Measurements from ENCODE around the gene MAP2K1. TPM values are rescaled to one million over a fixed set of nuclear protein-coding genes. Genes with fewer than 3 reads are reported as not detected.

MAP2K1 gene
- total RNA-seq, 1 experiment from 2014 or later = 108 TPM

DNA sequence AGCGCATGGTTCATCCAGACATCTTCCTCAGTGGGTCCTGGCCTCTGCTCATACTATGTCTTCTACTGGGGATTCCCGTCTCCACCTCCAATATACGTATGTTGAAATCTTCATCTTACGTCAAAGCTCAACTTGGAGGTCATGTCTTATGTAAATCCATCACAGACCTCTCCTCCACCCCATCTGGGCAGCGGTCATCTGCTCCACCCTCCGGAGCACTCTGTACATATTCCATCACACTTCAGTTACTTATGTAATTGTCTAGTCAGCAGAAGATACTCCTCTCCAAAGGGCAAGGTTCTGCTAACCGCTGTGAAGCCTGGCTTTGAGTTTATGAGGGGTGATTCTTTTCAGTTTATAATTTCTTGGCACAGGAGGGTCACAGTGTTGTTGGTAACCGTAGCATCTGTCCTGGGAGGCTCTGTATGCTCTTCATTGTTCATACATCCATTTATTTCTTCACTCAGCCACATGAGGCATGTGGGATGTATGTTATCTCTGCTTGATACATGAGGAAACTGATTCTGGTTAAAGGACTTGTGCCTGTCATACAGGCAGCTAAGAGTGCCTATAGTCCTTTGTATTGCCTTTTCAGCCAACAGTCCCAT lies 22.1 kb downstream of the MAP2K1 start:
- Mint-ChIP-seq H3K27ac (ENCODE audit: low read depth, unreplicated experiment) (no peak overlapping the region), H3K4me1 (ENCODE audit: insufficient read depth, unreplicated experiment) (peaks cover 50% of the 10 kb centered on the region), H3K9me3 (ENCODE audit: unreplicated experiment) (peaks cover 3% of the 10 kb centered on the region), H3K36me3 (ENCODE audit: insufficient read depth, unreplicated experiment) (no peaks in the 10 kb centered on the region), H3K27me3 (ENCODE audit: insufficient read depth, unreplicated experiment) (no peaks in the 10 kb centered on the region), H3K4me3 (ENCODE audit: unreplicated experiment) (no peak overlapping the region)
- intact Hi-C loops (cut with micrococcal nuclease) = no loop called here
- BruUV-seq (replicated peaks) = no TSS peak
- POLR2A ChIA-PET = interaction anchor here (1.0 kb wide), 1 partner anchor 31 kb away, joined by 3 read pairs; no protein-coding TSS in a partner anchor
- DNase-seq (ENCODE audit: unreplicated experiment) = no peak
- TF ChIP-seq, protein P1, sequence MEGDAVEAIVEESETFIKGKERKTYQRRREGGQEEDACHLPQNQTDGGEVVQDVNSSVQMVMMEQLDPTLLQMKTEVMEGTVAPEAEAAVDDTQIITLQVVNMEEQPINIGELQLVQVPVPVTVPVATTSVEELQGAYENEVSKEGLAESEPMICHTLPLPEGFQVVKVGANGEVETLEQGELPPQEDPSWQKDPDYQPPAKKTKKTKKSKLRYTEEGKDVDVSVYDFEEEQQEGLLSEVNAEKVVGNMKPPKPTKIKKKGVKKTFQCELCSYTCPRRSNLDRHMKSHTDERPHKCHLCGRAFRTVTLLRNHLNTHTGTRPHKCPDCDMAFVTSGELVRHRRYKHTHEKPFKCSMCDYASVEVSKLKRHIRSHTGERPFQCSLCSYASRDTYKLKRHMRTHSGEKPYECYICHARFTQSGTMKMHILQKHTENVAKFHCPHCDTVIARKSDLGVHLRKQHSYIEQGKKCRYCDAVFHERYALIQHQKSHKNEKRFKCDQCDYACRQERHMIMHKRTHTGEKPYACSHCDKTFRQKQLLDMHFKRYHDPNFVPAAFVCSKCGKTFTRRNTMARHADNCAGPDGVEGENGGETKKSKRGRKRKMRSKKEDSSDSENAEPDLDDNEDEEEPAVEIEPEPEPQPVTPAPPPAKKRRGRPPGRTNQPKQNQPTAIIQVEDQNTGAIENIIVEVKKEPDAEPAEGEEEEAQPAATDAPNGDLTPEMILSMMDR (IDR thresholded peaks at IDR 0.05; ENCODE audit: unreplicated experiment) = no peak
- CTCF ChIA-PET = interaction anchor here (0.7 to 1.0 kb wide), 3 partner anchors 14 to 88 kb away, joined by 3 read pairs; no protein-coding TSS in a partner anchor

DNA sequence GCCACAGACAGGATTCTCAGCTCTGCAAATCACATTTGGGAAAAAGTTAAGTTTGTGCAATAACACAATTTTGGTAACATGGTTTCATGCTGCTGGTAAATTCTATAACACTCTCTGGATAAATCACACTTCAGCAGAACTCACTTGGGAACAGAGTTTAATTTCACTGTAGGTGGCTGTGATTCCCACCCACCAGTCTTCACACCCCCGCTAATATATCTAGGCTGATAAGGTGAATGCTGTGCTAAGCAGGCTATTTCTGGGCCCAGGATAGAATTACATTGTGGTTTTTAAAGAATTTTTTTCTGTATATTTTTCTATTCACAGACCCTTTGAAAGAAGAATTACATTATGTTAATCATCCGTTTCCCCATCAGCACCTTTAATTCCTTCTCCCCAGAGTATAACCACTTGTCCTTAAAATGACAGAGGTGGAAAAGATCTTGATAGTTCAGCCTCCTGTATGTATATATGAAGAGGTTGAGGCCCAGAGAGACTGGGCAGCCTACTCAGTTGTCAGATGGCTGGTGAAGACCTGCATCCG lies 22.9 kb downstream of the MAP2K1 start:
- POLR2A ChIA-PET = interaction anchor here (1.0 kb wide), 1 partner anchor 30 kb away, joined by 3 read pairs; no protein-coding TSS in a partner anchor
- Mint-ChIP-seq H3K36me3 (ENCODE audit: insufficient read depth, unreplicated experiment) (no peaks in the 10 kb centered on the region), H3K27ac (ENCODE audit: low read depth, unreplicated experiment) (no peak overlapping the region), H3K4me1 (ENCODE audit: insufficient read depth, unreplicated experiment) (peaks cover 46% of the 10 kb centered on the region), H3K9me3 (ENCODE audit: unreplicated experiment) (peaks cover 8% of the 10 kb centered on the region), H3K27me3 (ENCODE audit: insufficient read depth, unreplicated experiment) (no peaks in the 10 kb centered on the region), H3K4me3 (ENCODE audit: unreplicated experiment) (no peak overlapping the region)
- no peak for DNase-seq (ENCODE audit: unreplicated experiment)
- TF ChIP-seq, protein P1 (IDR thresholded peaks at IDR 0.05; ENCODE audit: unreplicated experiment) = no peak
- CTCF ChIA-PET = no interaction called here
- intact Hi-C loops (cut with micrococcal nuclease) = no loop called here
- BruUV-seq (replicated peaks) = no TSS peak

DNA sequence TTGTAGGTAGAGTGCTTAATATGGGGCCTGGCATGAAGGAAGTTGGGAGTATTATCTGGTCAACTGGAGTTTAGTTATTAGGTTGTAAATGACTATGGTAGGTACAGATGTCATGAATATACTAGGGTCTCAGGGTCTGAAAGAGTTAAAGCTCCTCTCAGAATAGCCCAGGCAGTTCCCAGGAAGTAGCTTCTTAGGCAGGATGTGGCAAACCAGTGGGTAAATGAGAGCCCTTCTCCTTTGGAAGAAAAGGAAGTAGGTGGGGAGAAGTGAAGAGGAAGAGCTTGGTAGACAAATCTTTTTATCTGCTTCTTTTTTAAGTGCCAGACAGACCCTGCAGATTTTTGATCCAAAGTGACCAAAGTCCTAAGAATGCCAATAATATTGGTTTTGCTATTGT lies 24.5 kb downstream of the MAP2K1 start:
- ChIA-PET CTCF (interaction anchor here (0.6 to 1.7 kb wide), 2 partner anchors 24 to 364 kb away, joined by 3 to 7 read pairs; no protein-coding TSS in a partner anchor), POLR2A (interaction anchor here (1.7 kb wide), 1 partner anchor 23 kb away, joined by 6 read pairs; no protein-coding TSS in a partner anchor)
- BruUV-seq (replicated peaks) = no TSS peak
- DNase-seq (ENCODE audit: unreplicated experiment) = no peak
- H3K36me3 Mint-ChIP-seq (ENCODE audit: insufficient read depth, unreplicated experiment) = no peaks in the 10 kb centered on the region
- H3K4me1 Mint-ChIP-seq (ENCODE audit: insufficient read depth, unreplicated experiment) = peaks cover 50% of the 10 kb centered on the region
- no peak overlapping the region for H3K4me3 Mint-ChIP-seq (ENCODE audit: unreplicated experiment)
- peak overlapping the region; percentile 40 for H3K27ac Mint-ChIP-seq (ENCODE audit: low read depth, unreplicated experiment)
- TF ChIP-seq, protein P1 (IDR thresholded peaks at IDR 0.05; ENCODE audit: unreplicated experiment) = no peak
- H3K27me3 Mint-ChIP-seq (ENCODE audit: insufficient read depth, unreplicated experiment) = no peaks in the 10 kb centered on the region
- intact Hi-C loops (cut with micrococcal nuclease) = no loop called here
- H3K9me3 Mint-ChIP-seq (ENCODE audit: unreplicated experiment) = peaks cover 16% of the 10 kb centered on the region

DNA sequence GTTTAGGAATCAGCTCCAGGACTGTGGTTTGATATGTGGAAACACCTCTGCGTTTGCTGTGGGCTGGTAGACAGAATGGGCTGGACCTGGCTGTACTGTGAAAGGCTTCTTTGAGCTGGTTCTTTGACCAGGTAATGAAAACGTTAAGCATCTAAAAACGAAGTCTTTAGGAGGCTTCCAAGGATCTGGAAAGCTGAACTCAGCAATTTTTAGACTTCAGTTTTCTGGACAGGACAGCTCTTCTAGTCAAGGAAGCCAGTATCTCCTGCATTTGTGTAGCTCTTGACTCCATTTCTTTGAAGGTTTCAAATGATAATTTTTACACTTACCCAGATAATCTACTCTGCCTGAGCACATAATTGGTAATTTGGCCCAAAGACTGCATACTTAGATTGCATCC lies 25.5 kb downstream of the MAP2K1 start:
- DNase-seq (ENCODE audit: unreplicated experiment) = no peak
- no TSS peak for BruUV-seq (replicated peaks)
- peaks cover 16% of the 10 kb centered on the region for H3K9me3 Mint-ChIP-seq (ENCODE audit: unreplicated experiment)
- intact Hi-C loops (cut with micrococcal nuclease) = no loop called here
- POLR2A ChIA-PET = interaction anchor here (1.1 kb wide), 1 partner anchor 8 kb away, joined by 3 read pairs; no protein-coding TSS in a partner anchor
- no peaks in the 10 kb centered on the region for H3K27me3 Mint-ChIP-seq (ENCODE audit: insufficient read depth, unreplicated experiment)
- peaks cover 52% of the 10 kb centered on the region for H3K4me1 Mint-ChIP-seq (ENCODE audit: insufficient read depth, unreplicated experiment)
- H3K4me3 Mint-ChIP-seq (ENCODE audit: unreplicated experiment) = no peak overlapping the region
- CTCF ChIA-PET = interaction anchor here (0.7 to 1.7 kb wide), 3 partner anchors 9 to 25 kb away, joined by 3 to 7 read pairs (median 3); no protein-coding TSS in a partner anchor
- H3K36me3 Mint-ChIP-seq (ENCODE audit: insufficient read depth, unreplicated experiment) = no peaks in the 10 kb centered on the region
- TF ChIP-seq, protein P1 (IDR thresholded peaks at IDR 0.05; ENCODE audit: unreplicated experiment) = no peak
- no peak overlapping the region for H3K27ac Mint-ChIP-seq (ENCODE audit: low read depth, unreplicated experiment)

Data from MCF 10A (cell line).